ENCODE measurements around the gene FMNL2.

The FMNL2 gene

GRCh38 chr2:152394326-152394725, 59.4 kb downstream of the FMNL2 start:
- no peaks in the 10 kb centered on the region for H3K9me3 ChIP-seq (ENCODE audit: insufficient read depth, low read length, severe bottlenecking)
- no peak overlapping the region for H3K9ac ChIP-seq (ENCODE audit: low read depth, low read length)
- H3K36me3 ChIP-seq (ENCODE audit: insufficient read depth, low read length), result no peaks in the 10 kb centered on the region
- H3K27me3 ChIP-seq (ENCODE audit: insufficient read depth, low read length, poor library complexity), result no peaks in the 10 kb centered on the region
- ATAC-seq (ENCODE audit: insufficient read depth, low read depth), result no peak
- H3K4me3 ChIP-seq (ENCODE audit: low read depth in 1 of 2, low read length in 2 of 2), result no peak overlapping the region
- H3K79me2 ChIP-seq (ENCODE audit: insufficient read depth, low read length), result no peaks in the 10 kb centered on the region
- TF ChIP-seq, protein P1, sequence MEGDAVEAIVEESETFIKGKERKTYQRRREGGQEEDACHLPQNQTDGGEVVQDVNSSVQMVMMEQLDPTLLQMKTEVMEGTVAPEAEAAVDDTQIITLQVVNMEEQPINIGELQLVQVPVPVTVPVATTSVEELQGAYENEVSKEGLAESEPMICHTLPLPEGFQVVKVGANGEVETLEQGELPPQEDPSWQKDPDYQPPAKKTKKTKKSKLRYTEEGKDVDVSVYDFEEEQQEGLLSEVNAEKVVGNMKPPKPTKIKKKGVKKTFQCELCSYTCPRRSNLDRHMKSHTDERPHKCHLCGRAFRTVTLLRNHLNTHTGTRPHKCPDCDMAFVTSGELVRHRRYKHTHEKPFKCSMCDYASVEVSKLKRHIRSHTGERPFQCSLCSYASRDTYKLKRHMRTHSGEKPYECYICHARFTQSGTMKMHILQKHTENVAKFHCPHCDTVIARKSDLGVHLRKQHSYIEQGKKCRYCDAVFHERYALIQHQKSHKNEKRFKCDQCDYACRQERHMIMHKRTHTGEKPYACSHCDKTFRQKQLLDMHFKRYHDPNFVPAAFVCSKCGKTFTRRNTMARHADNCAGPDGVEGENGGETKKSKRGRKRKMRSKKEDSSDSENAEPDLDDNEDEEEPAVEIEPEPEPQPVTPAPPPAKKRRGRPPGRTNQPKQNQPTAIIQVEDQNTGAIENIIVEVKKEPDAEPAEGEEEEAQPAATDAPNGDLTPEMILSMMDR (IDR thresholded peaks at IDR 0.05; ENCODE audit: borderline replicate concordance, extremely low read depth, low read length, poor library complexity, severe bottlenecking), result no peak
- no peak for TF ChIP-seq EZH2 (IDR thresholded peaks at IDR 0.05; ENCODE audit: borderline replicate concordance, low read depth, low read length, severe bottlenecking)
- no peak overlapping the region for H2AFZ ChIP-seq (ENCODE audit: low read depth, low read length)
- H3K4me1 ChIP-seq (ENCODE audit: insufficient read depth, low read length), result no peaks in the 10 kb centered on the region
- no peak for DNase-seq
- no peak overlapping the region for H3K4me2 ChIP-seq (ENCODE audit: insufficient read depth, low read length)
- no peak overlapping the region for H3K27ac ChIP-seq (ENCODE audit: low read length)
- H4K20me1 ChIP-seq (ENCODE audit: insufficient read depth, low read length), result no peaks in the 10 kb centered on the region

DNA sequence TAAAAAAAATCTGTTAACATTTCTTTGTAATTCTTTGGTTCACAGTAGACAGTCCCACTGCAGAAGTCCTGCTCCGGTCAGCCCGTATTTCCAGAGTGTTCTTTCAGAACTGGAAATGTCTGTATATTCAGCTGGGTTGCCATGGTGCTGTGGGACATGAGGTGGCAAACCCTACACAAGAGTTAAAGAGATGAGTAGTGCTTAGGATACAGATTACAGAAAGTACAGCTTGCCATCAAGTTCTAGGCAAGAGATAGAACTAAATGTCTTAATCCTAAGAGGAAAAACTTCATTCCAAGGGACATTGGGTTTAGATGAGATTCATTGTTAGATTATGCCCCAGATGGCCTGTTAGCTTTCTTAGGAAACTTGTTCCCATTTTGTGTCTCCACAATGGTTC, 60.1 kb downstream of the FMNL2 start:
- no peak overlapping the region for H3K4me2 ChIP-seq (ENCODE audit: insufficient read depth, low read length)
- H3K36me3 ChIP-seq (ENCODE audit: insufficient read depth, low read length), result no peaks in the 10 kb centered on the region
- H3K27me3 ChIP-seq (ENCODE audit: insufficient read depth, low read length, poor library complexity), result no peaks in the 10 kb centered on the region
- no peak overlapping the region for H2AFZ ChIP-seq (ENCODE audit: low read depth, low read length)
- H3K9me3 ChIP-seq (ENCODE audit: insufficient read depth, low read length, severe bottlenecking), result no peaks in the 10 kb centered on the region
- H4K20me1 ChIP-seq (ENCODE audit: insufficient read depth, low read length), result no peaks in the 10 kb centered on the region
- no peak overlapping the region for H3K27ac ChIP-seq (ENCODE audit: low read length)
- TF ChIP-seq, protein P1 (IDR thresholded peaks at IDR 0.05; ENCODE audit: borderline replicate concordance, extremely low read depth, low read length, poor library complexity, severe bottlenecking), result no peak
- no peak for TF ChIP-seq EZH2 (IDR thresholded peaks at IDR 0.05; ENCODE audit: borderline replicate concordance, low read depth, low read length, severe bottlenecking)
- DNase-seq (no peak), ATAC-seq (ENCODE audit: insufficient read depth, low read depth) (no peak)
- no peaks in the 10 kb centered on the region for H3K4me1 ChIP-seq (ENCODE audit: insufficient read depth, low read length)
- no peak overlapping the region for H3K4me3 ChIP-seq (ENCODE audit: low read depth in 1 of 2, low read length in 2 of 2)
- H3K9ac ChIP-seq (ENCODE audit: low read depth, low read length), result no peak overlapping the region
- no peaks in the 10 kb centered on the region for H3K79me2 ChIP-seq (ENCODE audit: insufficient read depth, low read length)

GRCh38 chr2:152395572-152395971, 60.6 kb downstream of the FMNL2 start:
- H3K79me2 ChIP-seq (ENCODE audit: insufficient read depth, low read length), result no peaks in the 10 kb centered on the region
- H3K4me1 ChIP-seq (ENCODE audit: insufficient read depth, low read length), result no peaks in the 10 kb centered on the region
- no peaks in the 10 kb centered on the region for H3K27me3 ChIP-seq (ENCODE audit: insufficient read depth, low read length, poor library complexity)
- H3K9ac ChIP-seq (ENCODE audit: low read depth, low read length), result no peak overlapping the region
- no peak overlapping the region for H3K4me2 ChIP-seq (ENCODE audit: insufficient read depth, low read length)
- H4K20me1 ChIP-seq (ENCODE audit: insufficient read depth, low read length), result no peaks in the 10 kb centered on the region
- H3K9me3 ChIP-seq (ENCODE audit: insufficient read depth, low read length, severe bottlenecking), result no peaks in the 10 kb centered on the region
- no peak overlapping the region for H3K27ac ChIP-seq (ENCODE audit: low read length)
- no peak overlapping the region for H3K4me3 ChIP-seq (ENCODE audit: low read depth in 1 of 2, low read length in 2 of 2)
- no peaks in the 10 kb centered on the region for H3K36me3 ChIP-seq (ENCODE audit: insufficient read depth, low read length)
- ATAC-seq (ENCODE audit: insufficient read depth, low read depth), result no peak
- DNase-seq, result no peak
- no peak for TF ChIP-seq EZH2 (IDR thresholded peaks at IDR 0.05; ENCODE audit: borderline replicate concordance, low read depth, low read length, severe bottlenecking)
- TF ChIP-seq, protein P1 (IDR thresholded peaks at IDR 0.05; ENCODE audit: borderline replicate concordance, extremely low read depth, low read length, poor library complexity, severe bottlenecking), result no peak
- no peak overlapping the region for H2AFZ ChIP-seq (ENCODE audit: low read depth, low read length)

DNA sequence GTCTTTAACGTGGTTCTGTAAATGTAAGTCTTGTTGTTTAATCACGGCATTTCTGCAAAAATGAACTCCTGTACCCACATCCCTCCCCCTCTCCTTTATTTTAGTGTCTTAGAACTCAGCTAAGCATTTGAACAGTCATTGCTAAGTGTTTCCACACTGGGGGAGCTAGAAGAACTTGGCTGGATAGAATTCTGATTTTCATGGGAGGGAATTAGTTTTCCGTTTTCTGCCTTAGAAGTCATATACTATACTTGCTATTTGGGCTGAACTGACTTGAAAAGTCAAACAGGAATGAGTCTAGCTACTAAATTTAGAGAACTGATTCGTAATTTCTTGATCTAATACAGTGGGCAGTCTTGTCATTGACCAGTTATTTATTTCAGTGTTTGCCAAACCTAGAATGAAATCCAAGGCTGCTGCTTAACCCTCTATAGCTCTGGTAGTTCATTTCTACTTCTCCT, 61.1 kb downstream of the FMNL2 start:
- Histone ChIP-seq H3K9ac (ENCODE audit: low read depth, low read length) (no peak overlapping the region), H3K36me3 (ENCODE audit: insufficient read depth, low read length) (no peaks in the 10 kb centered on the region), H3K4me3 (ENCODE audit: low read depth in 1 of 2, low read length in 2 of 2) (no peak overlapping the region), H2AFZ (ENCODE audit: low read depth, low read length) (no peak overlapping the region), H3K4me2 (ENCODE audit: insufficient read depth, low read length) (no peak overlapping the region), H4K20me1 (ENCODE audit: insufficient read depth, low read length) (no peaks in the 10 kb centered on the region), H3K27ac (ENCODE audit: low read length) (no peak overlapping the region), H3K79me2 (ENCODE audit: insufficient read depth, low read length) (no peaks in the 10 kb centered on the region), H3K27me3 (ENCODE audit: insufficient read depth, low read length, poor library complexity) (no peaks in the 10 kb centered on the region), H3K9me3 (ENCODE audit: insufficient read depth, low read length, severe bottlenecking) (no peaks in the 10 kb centered on the region), H3K4me1 (ENCODE audit: insufficient read depth, low read length) (no peaks in the 10 kb centered on the region)
- no peak for TF ChIP-seq EZH2 (IDR thresholded peaks at IDR 0.05; ENCODE audit: borderline replicate concordance, low read depth, low read length, severe bottlenecking)
- TF ChIP-seq, protein P1 (IDR thresholded peaks at IDR 0.05; ENCODE audit: borderline replicate concordance, extremely low read depth, low read length, poor library complexity, severe bottlenecking), result no peak
- DNase-seq, result no peak
- ATAC-seq (ENCODE audit: insufficient read depth, low read depth), result no peak
